Fibroblast of lung (primary cell): Measurements from ENCODE around the gene PLXNA1. TPM values are rescaled to one million over a fixed set of nuclear protein-coding genes. Genes with fewer than 3 reads are reported as not detected.
A peak's percentile ranks its signal among the peaks of the same experiment; 100 is the strongest.

Experiments used
- DNase-seq, 2 donors: peaks; one replicate each; pipeline versions ENCODE4 v3.0.0 to v3.0.0-alpha.2; 2010; ENCODE audit warnings: low read depth in 2 of 2
- H2AFZ ChIP-seq: 2 replicates; pipeline ENCODE4 v1.5.1; 2012; ENCODE audit warnings: low read length, control low read depth, inconsistent platforms
- H3K27ac ChIP-seq: 2 replicates; pipeline ENCODE4 v1.5.1; 2011; ENCODE audit warnings: low read length, control low read depth; ENCODE audit not compliant: insufficient read depth
- H3K27me3 ChIP-seq: 2 replicates; pipeline ENCODE4 v1.5.1; 2011; ENCODE audit warnings: mild to moderate bottlenecking, low read length; ENCODE audit not compliant: control insufficient read depth, insufficient read depth
- H3K36me3 ChIP-seq: 2 replicates; pipeline ENCODE4 v1.5.1; 2011; ENCODE audit warnings: low read length; ENCODE audit not compliant: control insufficient read depth, insufficient read depth
- H3K4me1 ChIP-seq: 2 replicates; pipeline ENCODE4 v1.5.1; 2011; ENCODE audit warnings: low read length; ENCODE audit not compliant: control insufficient read depth, insufficient read depth; ENCODE audit errors: extremely low read depth
- H3K4me2 ChIP-seq: 2 replicates; pipeline ENCODE4 v1.5.1; 2011; ENCODE audit warnings: low read length, control low read depth; ENCODE audit not compliant: insufficient read depth; ENCODE audit errors: extremely low read depth
- H3K4me3 ChIP-seq, 4 experiments: fragments of 200-600 bp in 1 of 4; sonication (generic) in 1 of 4; replicated peaks in 1 of 4; 2 replicates each; pipeline ENCODE4 v1.5.1; 2011 to 2016; ENCODE audit warnings: low read length in 4 of 4, low read depth in 3 of 4, mild to moderate bottlenecking in 3 of 4, control low read depth in 2 of 4, inconsistent platforms in 1 of 4, mixed read lengths in 1 of 4; ENCODE audit not compliant: insufficient read depth in 1 of 4; ENCODE audit errors: control extremely low read depth in 1 of 4
- H3K79me2 ChIP-seq: 2 replicates; pipeline ENCODE4 v1.5.1; 2012; ENCODE audit warnings: mild to moderate bottlenecking, low read length, inconsistent platforms; ENCODE audit not compliant: control insufficient read depth, insufficient read depth
- H3K9ac ChIP-seq: 2 replicates; pipeline ENCODE4 v1.5.1; 2011; ENCODE audit warnings: mild to moderate bottlenecking, low read length, control low read depth; ENCODE audit not compliant: insufficient read depth
- H3K9me3 ChIP-seq: 2 replicates; pipeline ENCODE4 v1.5.1; 2012; ENCODE audit warnings: low read depth, low read length; ENCODE audit not compliant: control insufficient read depth, insufficient read depth
- H4K20me1 ChIP-seq: 2 replicates; pipeline ENCODE4 v1.5.1; 2011; ENCODE audit warnings: low read length; ENCODE audit not compliant: control insufficient read depth, insufficient read depth; ENCODE audit errors: extremely low read depth
- CTCF ChIP-seq, 2 donors: IDR thresholded peaks in 1 of 2; conservative IDR thresholded peaks in 1 of 2; 1 replicate in 1 of 2; 2 replicates in 1 of 2; pipeline ENCODE4 v1.5.1; 2011 to 2012; ENCODE audit warnings: low read length in 2 of 2, control low read depth in 1 of 2, inconsistent platforms in 1 of 2, low read depth in 1 of 2, mild to moderate bottlenecking in 1 of 2
- EZH2 ChIP-seq: IDR thresholded peaks from 2 replicates; pipeline ENCODE4 v1.5.1; 2012; ENCODE audit warnings: low read length, control low read depth, mild to moderate bottlenecking; ENCODE audit errors: missing control alignments
- polyA plus RNA-seq, 2 donors: library from polyadenylated mRNA; depleted of rRNA in 1 of 2; stranded (reverse) in 1 of 2; unstranded in 1 of 2; fragments of >200 nt; gene quantifications; 2 replicates each; pipeline ENCODE4 v1.2.1, GENCODE V29; 2011 to 2012; ENCODE audit warnings: missing spikeins in 1 of 2
- total RNA-seq: library from RNA; depleted of rRNA; stranded (reverse); fragments of >200 nt; gene quantifications from 2 replicates; pipeline ENCODE4 v1.2.1, GENCODE V29; 2014

The PLXNA1 gene
- total and polyA plus RNA-seq, 2 donors (not counting 1 experiment from before 2014, with no cell fraction given), result 21.1 to 48.6 TPM

GRCh38 chr3:126985132-126985985 lies 2.4 kb downstream of the PLXNA1 start:
- Histone ChIP-seq H3K4me3 (peak overlapping the region in 1 of 4 experiments; percentile 83), H3K27me3 (peaks cover 2% of the 10 kb centered on the region), H3K9me3 (no peaks in the 10 kb centered on the region), H2AFZ (no peak overlapping the region), H4K20me1 (no peaks in the 10 kb centered on the region), H3K36me3 (peaks cover 17% of the 10 kb centered on the region), H3K4me1 (peaks cover 5% of the 10 kb centered on the region), H3K27ac (no peak overlapping the region), H3K4me2 (peak overlapping the region; percentile 75), H3K9ac (no peak overlapping the region), H3K79me2 (peaks cover 61% of the 10 kb centered on the region)
- DNase-seq, result no peak
- TF ChIP-seq EZH2, result no peak
- TF ChIP-seq CTCF (conservative IDR thresholded peaks at IDR 0.05 in 1 of 2, IDR thresholded peaks at IDR 0.05 in 1 of 2; ENCODE audit: low read depth in 1 of 2, low read length in 2 of 2), result no peak

- Histone ChIP-seq H2AFZ (no peak overlapping the region), H3K9ac (no peak overlapping the region), H3K27me3 (no peaks in the 10 kb centered on the region), H3K4me1 (peaks cover 5% of the 10 kb centered on the region), H3K9me3 (no peaks in the 10 kb centered on the region), H3K4me2 (no peak overlapping the region), H3K36me3 (peaks cover 17% of the 10 kb centered on the region), H4K20me1 (no peaks in the 10 kb centered on the region), H3K4me3 (peak overlapping the region in 1 of 4 experiments; percentile 14), H3K79me2 (peaks cover 61% of the 10 kb centered on the region), H3K27ac (no peak overlapping the region)
- DNase-seq, result peak in 1 of 2 donors; percentile 50
- no peak for TF ChIP-seq EZH2
- TF ChIP-seq CTCF (conservative IDR thresholded peaks at IDR 0.05 in 1 of 2, IDR thresholded peaks at IDR 0.05 in 1 of 2; ENCODE audit: low read depth in 1 of 2, low read length in 2 of 2), result no peak
These were observed 3.1 kb downstream of the PLXNA1 start for GRCh38 chr3:126986001-126986400.

- H4K20me1 ChIP-seq, result no peaks in the 10 kb centered on the region
- no peak overlapping the region for H3K4me2 ChIP-seq
- H3K9me3 ChIP-seq, result no peaks in the 10 kb centered on the region
- no peak overlapping the region for H3K9ac ChIP-seq
- no peaks in the 10 kb centered on the region for H3K27me3 ChIP-seq
- no peak for DNase-seq
- peaks cover 2% of the 10 kb centered on the region for H3K4me1 ChIP-seq
- TF ChIP-seq EZH2 (no peak), CTCF (conservative IDR thresholded peaks at IDR 0.05 in 1 of 2, IDR thresholded peaks at IDR 0.05 in 1 of 2; ENCODE audit: low read depth in 1 of 2, low read length in 2 of 2) (no peak)
- H2AFZ ChIP-seq, result no peak overlapping the region
- no peak overlapping the region for H3K27ac ChIP-seq
- no peak overlapping the region for H3K4me3 ChIP-seq
- H3K36me3 ChIP-seq, result peaks cover 17% of the 10 kb centered on the region
- H3K79me2 ChIP-seq, result peaks cover 61% of the 10 kb centered on the region
These were observed 4.2 kb downstream of the PLXNA1 start for GRCh38 chr3:126987129-126987528.
